Measurements from ENCODE around the gene THADA.

Gene THADA

DNA sequence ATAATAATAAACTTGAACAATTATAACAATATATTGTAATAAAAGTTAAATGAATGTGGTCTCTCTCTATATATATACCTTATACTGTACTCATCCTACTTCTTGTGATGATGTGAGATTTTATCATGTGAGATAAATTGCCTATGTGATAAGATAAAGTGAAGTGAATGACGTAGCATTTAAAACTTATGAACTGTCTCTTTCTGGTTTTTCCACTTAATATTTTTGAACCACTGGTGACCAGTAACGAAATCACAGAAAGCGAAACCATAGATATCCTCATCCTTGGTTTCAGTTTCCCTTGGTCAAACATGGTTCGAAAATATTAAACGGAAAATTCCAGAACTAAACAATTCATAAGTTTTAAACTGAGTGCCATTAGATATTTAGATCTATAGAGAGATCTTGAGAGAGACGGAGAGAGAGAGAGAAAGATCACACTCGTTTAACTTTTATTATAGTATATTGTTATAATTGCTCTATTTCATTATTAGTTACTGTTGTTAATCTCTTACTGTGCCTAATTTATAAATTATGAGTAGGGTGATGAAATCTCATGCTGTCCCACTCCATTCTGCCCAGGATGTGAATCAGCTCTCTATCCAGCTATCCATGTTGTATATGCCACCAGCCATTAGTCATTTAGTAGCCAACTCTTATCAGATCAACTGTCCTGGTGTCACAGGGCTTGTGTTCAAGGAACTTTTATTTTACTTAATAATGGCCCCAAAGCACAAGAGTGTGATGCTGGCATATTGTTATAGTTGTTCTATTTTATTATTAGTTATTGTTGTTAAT is 156.8 kb downstream of the THADA start:
- DNase-seq = no peak

DNA sequence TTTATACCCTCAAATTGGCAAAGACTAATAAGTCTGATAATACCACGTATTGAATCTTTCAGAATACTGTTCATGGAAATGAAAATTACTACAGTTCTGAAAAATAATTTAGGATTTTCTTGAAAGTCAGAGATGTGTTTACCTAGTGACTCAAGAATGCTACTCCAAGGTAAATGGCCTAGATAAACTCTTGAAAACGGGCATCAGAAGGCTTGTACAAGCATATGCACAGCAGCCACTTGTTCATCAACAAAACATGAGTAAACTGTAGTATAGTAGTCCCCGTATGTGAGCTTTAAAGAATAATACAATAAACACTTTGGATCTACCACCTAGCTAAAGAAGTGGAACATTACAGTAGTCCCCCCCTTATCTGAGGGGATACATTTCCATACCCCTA is 157.5 kb downstream of the THADA start:
- DNase-seq = no peak

DNA sequence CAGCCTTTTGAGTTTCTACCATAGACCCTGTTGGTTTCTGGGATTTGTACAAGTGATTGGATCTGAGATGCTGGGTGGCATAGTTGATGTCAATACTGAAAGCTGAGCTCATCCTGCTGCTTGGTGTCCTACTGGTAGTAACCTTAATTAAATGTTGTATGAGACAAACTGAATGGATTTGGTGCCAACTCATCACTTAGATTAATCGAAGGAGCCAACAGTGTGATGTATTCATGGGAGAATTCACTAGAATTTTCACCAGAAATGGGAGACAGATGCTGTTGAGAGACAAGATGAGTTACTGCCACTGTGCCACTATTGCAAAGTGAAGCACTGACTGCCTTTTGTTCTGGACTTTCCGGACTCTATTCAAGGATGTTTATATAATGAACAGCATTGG is 158.5 kb downstream of the THADA start:
- DNase-seq = no peak

GRCh38 chr2:43436431-43436830 is 159.4 kb downstream of the THADA start:
- DNase-seq = no peak

- no peak for DNase-seq
Measured at GRCh38 chr2:43435746-43436145, 160.1 kb downstream of the THADA start.

- DNase-seq = no peak
Measured at GRCh38 chr2:43430489-43430888, 165.3 kb downstream of the THADA start.

DNA sequence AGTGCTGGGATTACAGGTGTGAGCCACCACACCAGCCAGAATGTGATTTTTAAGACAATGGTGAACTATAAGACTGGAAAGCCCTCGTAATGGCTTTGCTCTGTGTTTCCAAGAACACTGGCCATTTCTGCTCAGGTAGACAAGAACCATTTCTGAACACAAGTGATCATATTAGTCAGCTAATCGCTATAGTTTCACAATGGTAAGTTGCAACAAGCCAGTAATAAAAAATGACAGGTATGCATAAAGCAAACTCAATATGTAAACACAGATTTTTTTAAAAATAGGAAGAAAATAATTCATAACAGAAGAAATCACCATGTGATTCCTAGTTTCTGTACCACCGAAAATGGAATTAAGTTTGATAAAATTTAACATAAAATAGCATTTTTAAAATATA is 166.5 kb downstream of the THADA start:
- no peak for DNase-seq

DNA sequence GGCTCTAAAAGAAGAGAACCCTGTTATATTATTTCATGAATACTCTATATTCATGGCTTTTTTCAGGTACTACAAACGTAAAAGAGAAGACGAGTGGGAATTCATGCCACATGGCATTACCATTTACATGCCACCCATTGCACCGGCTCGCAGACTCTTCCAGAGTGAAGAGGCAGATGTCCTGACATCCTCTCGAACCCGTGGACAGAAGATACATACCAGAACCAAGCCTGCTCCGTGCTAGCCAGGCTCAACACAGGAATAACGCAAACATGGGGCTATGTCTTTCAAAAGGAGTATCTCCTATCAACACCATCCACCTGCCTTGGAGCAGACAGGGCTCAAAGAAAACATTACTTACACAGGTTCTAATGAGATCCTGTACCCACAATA is 168.8 kb downstream of the THADA start:
- DNase-seq = no peak

DNA sequence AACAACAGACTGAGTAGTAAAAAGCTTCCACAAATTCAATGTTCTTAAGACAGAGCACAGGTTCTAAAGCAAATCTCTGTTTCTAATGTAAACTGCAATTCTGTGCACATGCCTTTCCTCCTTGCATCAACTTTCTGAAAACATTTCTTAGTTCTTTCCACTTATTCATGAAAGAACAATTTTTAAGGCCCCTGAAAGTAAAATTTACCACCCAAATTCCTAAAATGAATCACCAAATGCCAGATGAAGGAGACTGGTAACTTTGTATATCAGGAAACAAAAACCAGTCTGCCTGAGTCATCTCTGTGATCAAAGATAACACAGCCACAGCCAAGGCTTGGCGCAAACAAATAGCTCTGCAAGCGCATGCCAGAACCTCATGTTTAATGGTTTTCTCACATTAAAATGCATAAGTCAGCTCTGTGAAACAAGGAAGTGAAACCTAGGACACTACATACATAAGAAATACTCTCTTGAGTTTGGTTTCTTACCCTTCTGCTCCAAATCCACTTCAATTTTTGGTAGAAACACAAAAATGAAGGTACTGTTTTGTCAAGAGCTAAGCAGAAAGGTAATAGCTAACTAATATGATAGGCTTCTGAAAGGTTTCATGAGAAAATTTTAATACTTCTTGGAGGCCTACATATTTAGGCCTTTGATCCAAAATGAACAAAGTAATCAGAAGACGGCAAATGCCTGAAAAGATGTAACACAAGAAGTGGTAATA is 169.4 kb downstream of the THADA start:
- DNase-seq = peak; percentile 97

- DNase-seq = no peak
Measured at GRCh38 chr2:43425659-43426058, 170.2 kb downstream of the THADA start.

GRCh38 chr2:43424262-43425207 is 171.3 kb downstream of the THADA start:
- DNase-seq = peak; percentile 85

DNA sequence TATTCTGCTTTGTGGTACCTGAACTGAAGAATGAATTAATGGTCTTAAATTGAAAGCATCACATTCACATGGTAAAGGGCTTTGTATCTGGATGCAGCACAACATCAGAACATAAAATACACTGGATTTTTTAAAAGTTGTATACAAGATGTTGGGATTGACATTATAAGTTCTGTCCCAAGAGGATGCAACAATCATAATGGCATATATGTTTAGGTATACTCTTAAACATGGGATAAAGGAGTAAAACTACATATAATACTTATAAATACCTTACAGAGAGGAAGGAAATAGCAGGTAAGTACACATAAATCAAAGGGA is 171.9 kb downstream of the THADA start:
- no peak for DNase-seq

DNA sequence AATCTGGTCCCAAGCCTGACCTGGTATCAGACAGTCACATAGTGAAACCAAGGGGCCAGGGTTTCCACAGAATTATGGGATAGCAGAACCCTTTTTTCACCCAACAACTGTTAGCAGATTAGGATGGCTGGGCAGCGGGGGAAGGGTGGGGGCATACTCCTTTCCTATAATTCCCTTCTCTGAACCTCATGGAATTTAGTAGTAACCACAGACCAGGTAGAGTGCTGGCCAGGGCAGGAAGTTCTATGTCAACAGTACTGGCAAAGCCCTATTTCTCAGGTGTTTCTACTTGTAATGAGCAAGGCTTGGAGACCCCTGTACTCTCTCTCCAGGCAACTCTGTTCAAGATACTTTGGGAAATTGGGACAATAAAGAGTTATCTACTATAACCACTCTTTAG is 174.6 kb downstream of the THADA start:
- no peak for DNase-seq

GRCh38 chr2:43420389-43420801 is 175.4 kb downstream of the THADA start:
- no peak for DNase-seq

- DNase-seq = no peak
Measured at GRCh38 chr2:43419876-43420275, 176.0 kb downstream of the THADA start.

- DNase-seq = no peak
Measured at GRCh38 chr2:43419243-43419642, 176.6 kb downstream of the THADA start.

- no peak for DNase-seq
Measured at GRCh38 chr2:43418680-43419079, 177.2 kb downstream of the THADA start.

DNA sequence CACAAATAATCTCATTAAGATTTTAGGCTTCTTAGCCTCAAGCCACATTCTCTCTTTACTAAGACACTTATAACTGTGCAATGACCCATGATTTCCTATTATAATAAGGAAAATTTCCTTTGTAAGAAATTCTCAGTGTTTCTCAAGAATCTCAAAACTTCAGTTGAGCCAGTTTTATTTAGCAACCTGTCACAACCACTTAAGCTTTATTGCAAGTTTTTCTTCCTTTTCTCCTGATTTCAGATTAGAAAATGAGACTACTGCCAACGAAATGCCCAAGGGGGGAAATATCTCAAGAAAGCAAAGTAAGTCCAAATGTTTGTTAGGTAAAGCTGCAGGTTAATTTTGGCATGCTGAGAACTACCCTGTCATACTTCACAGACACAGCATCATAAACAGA is 178.5 kb downstream of the THADA start:
- DNase-seq = no peak

- DNase-seq = no peak
Measured at GRCh38 chr2:43415592-43415991, 180.2 kb downstream of the THADA start.

DNA sequence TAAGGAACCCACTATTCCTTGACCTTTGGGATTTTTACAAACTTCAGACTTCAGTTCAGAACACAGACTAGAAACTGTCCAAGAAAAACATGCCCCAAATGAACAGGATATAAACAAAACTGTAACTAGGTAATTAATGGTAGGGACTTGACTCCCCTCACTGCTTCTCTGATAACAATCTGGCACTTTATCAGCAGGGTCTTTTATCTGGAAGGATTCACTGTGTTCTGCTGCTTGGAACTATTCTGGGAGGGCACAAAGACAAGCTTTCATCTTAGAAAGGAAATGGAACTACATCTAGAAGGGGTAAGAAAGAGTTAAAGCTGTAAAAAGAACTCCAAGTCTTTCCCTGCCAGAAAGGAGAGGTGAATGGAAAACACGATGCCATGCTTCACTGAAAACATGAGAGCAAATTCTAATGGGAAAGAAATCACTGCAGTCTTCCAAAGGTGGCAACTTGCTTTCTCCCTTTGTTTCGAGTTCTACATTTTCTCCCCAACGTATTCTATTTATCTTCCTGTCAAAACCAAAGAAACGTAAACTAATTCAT is 181.2 kb downstream of the THADA start:
- DNase-seq = no peak

DNA sequence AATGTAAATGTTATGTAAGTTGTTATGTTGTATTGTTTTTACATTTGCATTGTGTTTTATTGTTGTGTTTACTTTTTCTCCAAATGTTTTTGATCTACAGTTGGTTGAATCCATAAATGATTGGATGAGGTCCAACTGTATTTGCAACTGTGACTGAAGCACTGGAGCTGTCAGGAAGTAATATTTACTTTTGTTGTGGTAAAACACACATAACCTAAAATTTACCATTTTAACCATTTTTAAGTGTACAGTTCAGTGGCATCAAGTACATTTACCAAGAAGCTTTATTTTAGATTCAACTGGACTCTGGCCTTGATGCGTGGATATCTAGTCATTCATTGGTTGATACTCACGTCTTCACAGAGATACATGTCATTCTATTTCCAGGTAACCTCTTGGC is 181.8 kb downstream of the THADA start:
- DNase-seq = no peak

DNA sequence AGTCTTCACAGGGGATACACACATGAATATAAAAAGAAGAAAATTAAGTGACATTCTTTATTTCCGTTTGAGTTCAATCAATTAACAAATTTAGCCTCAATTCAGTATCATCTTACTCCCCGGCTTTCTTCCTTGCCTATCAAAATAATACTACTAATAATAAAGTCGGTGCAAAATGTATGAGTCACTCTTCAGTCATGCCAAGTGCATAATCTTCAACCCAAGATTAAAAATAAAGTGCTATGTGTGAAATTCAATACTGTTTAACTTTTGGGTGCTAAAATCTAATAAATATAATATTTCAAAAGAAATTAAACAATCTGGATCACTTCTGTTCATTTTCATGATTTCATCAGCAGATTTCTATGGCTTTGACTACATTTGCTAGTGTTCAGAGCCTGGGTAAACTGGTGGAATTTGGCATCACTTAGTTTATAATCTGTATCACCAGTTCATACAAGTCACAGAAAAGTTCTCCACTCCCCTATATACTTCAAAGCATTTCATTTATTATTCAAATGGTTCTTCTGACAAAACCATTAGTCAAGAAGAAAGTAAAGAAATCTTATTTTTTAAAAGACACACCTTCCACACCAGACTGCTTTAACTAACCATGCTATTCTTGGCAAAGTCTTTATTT is 183.6 kb downstream of the THADA start:
- peak; percentile 20 for DNase-seq

All from fibroblast of upper back skin (primary cell).